ENCODE measurements around the gene FKBP15. TPM values are rescaled to one million over a fixed set of nuclear protein-coding genes. Genes with fewer than 3 reads are reported as not detected.

FKBP15 gene
- total and polyA plus RNA-seq, 2 of the 13 experiments (the other 11 are each of a cell fraction or from before 2014, with no cell fraction given) = 12.3 to 18.6 TPM

GRCh38 chr9:113150670-113151611 is 70.1 kb downstream of the FKBP15 start, which contains the start of gene SLC31A2 (continued):
- TF ChIP-seq, protein P1, sequence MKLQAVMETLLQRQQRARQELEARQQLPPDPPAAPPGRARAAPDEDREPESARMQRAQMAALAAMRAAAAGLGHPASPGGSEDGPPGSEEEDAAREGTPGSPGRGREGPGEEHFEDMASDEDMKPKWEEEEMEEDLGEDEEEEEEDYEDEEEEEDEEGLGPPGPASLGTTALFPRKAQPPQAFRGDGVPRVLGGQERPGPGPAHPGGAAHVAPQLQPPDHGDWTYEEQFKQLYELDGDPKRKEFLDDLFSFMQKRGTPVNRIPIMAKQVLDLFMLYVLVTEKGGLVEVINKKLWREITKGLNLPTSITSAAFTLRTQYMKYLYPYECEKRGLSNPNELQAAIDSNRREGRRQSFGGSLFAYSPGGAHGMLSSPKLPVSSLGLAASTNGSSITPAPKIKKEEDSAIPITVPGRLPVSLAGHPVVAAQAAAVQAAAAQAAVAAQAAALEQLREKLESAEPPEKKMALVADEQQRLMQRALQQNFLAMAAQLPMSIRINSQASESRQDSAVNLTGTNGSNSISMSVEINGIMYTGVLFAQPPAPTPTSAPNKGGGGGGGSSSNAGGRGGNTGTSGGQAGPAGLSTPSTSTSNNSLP (IDR thresholded peaks at IDR 0.05; ENCODE audit: low read depth, low read length) = no peak
- no peak for TF ChIP-seq YEATS2 (CRISPR knock-in tag; IDR thresholded peaks at IDR 0.05; ENCODE audit: borderline replicate concordance)
- TF ChIP-seq ZMYM3 (CRISPR knock-in tag; IDR thresholded peaks at IDR 0.05) = no peak; the same call in 1 of the 2 replicates
- TF ChIP-seq ZNF124 (CRISPR knock-in tag; IDR thresholded peaks at IDR 0.05) = 0 out of 2 replicates have a peak, but pooled peaks have one; percentile 33
- TF ChIP-seq, protein P2, sequence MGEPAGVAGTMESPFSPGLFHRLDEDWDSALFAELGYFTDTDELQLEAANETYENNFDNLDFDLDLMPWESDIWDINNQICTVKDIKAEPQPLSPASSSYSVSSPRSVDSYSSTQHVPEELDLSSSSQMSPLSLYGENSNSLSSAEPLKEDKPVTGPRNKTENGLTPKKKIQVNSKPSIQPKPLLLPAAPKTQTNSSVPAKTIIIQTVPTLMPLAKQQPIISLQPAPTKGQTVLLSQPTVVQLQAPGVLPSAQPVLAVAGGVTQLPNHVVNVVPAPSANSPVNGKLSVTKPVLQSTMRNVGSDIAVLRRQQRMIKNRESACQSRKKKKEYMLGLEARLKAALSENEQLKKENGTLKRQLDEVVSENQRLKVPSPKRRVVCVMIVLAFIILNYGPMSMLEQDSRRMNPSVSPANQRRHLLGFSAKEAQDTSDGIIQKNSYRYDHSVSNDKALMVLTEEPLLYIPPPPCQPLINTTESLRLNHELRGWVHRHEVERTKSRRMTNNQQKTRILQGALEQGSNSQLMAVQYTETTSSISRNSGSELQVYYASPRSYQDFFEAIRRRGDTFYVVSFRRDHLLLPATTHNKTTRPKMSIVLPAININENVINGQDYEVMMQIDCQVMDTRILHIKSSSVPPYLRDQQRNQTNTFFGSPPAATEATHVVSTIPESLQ (CRISPR knock-in tag; conservative IDR thresholded peaks at IDR 0.05) = no peak
- TF ChIP-seq ZNF746 (CRISPR knock-in tag; IDR thresholded peaks at IDR 0.05) = peak; percentile 40; the same call in 1 of the 2 replicates
- TF ChIP-seq TMF1 (CRISPR knock-in tag; IDR thresholded peaks at IDR 0.05; ENCODE audit: low read depth) = no peak
- no peak for TF ChIP-seq BHLHE40 (IDR thresholded peaks at IDR 0.05; ENCODE audit: low read length)
- TF ChIP-seq HDAC6 (IDR thresholded peaks at IDR 0.05; ENCODE audit: low read depth, low read length) = no peak
- TF ChIP-seq SAP130 (CRISPR knock-in tag; IDR thresholded peaks at IDR 0.05; ENCODE audit: low read depth) = peak; percentile 69
- TF ChIP-seq ZNF230 (CRISPR knock-in tag; IDR thresholded peaks at IDR 0.05) = no peak
- 0 out of 2 replicates have a peak, but pooled peaks have one; percentile 41 for TF ChIP-seq CBX5 (CRISPR knock-in tag; IDR thresholded peaks at IDR 0.05; ENCODE audit: borderline replicate concordance)
- TF ChIP-seq SOX5 (CRISPR knock-in tag; IDR thresholded peaks at IDR 0.05; ENCODE audit: borderline replicate concordance) = peak; percentile 10; the same call in 1 of the 2 replicates
- TF ChIP-seq ZNF7 (CRISPR knock-in tag; IDR thresholded peaks at IDR 0.05) = no peak
- TF ChIP-seq NFKB2 (CRISPR knock-in tag; IDR thresholded peaks at IDR 0.05; ENCODE audit: borderline replicate concordance) = peak; percentile 64; the same call in 1 of the 2 replicates
- TF ChIP-seq ZNF777 (CRISPR knock-in tag; IDR thresholded peaks at IDR 0.05) = no peak
- TF ChIP-seq, protein P3, sequence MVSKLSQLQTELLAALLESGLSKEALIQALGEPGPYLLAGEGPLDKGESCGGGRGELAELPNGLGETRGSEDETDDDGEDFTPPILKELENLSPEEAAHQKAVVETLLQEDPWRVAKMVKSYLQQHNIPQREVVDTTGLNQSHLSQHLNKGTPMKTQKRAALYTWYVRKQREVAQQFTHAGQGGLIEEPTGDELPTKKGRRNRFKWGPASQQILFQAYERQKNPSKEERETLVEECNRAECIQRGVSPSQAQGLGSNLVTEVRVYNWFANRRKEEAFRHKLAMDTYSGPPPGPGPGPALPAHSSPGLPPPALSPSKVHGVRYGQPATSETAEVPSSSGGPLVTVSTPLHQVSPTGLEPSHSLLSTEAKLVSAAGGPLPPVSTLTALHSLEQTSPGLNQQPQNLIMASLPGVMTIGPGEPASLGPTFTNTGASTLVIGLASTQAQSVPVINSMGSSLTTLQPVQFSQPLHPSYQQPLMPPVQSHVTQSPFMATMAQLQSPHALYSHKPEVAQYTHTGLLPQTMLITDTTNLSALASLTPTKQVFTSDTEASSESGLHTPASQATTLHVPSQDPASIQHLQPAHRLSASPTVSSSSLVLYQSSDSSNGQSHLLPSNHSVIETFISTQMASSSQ (IDR thresholded peaks at IDR 0.05; ENCODE audit: low read depth) = no peak
- TF ChIP-seq, protein P3 (CRISPR knock-in tag; IDR thresholded peaks at IDR 0.05; ENCODE audit: borderline replicate concordance) = peak; percentile 43; the same call in 1 of the 2 replicates
- peak; percentile 17; the same call in 1 of the 2 replicates for TF ChIP-seq RXRA (CRISPR knock-in tag; IDR thresholded peaks at IDR 0.05)
- TF ChIP-seq, protein P4, sequence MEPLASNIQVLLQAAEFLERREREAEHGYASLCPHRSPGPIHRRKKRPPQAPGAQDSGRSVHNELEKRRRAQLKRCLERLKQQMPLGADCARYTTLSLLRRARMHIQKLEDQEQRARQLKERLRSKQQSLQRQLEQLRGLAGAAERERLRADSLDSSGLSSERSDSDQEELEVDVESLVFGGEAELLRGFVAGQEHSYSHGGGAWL (CRISPR knock-in tag; IDR thresholded peaks at IDR 0.05) = peak; percentile 55; the same call in 1 of the 2 replicates
- TF ChIP-seq FOXP1 (IDR thresholded peaks at IDR 0.05) = no peak
- TF ChIP-seq FOXP1 (CRISPR knock-in tag; IDR thresholded peaks at IDR 0.05) = no peak

Data from HepG2 (cell line).